GM12878 (cell line): Measurements from ENCODE around the gene OR10S1. TPM values are rescaled to one million over a fixed set of nuclear protein-coding genes. Genes with fewer than 3 reads are reported as not detected.
"Not testable (repeated sequence)": the region's sequence is repeated elsewhere in the genome, so short reads cannot be mapped to it uniquely, and the experiment has no call there.

Experiments
- ATAC-seq: fragments of 200-7000 bp; cut with Tn5 transposase; 3 replicates; pipeline ENCODE4 v1.9.1; 2020; ENCODE audit warnings: mild to moderate bottlenecking, moderate library complexity
- BruUV-seq: library from RNA; stranded (reverse); fragments of 400-500 nt; replicated peaks from 2 replicates; lab custom pipeline; 2021; lab: Mats Ljungman, UMichigan
- CTCF ChIA-PET: fragments of 300-600 bp; sonication (Branson Sonifier 250); formaldehyde crosslinking; extraction: SDS; loops from one replicate; lab custom pipeline; 2021; ENCODE audit warnings: inconsistent platforms; lab: Yijun Ruan, JAX
- POLR2A ChIA-PET: fragments of 350-600 bp; formaldehyde crosslinking; extraction: SDS; loops from one replicate; lab custom pipeline; 2021; ENCODE audit warnings: inconsistent platforms; lab: Charles Lee
- RAD21 ChIA-PET: fragments of 300-600 bp; sonication (Branson Sonifier 250); formaldehyde crosslinking; loops from one replicate; lab custom pipeline; 2023; ENCODE audit warnings: antibody characterized with exemption; ENCODE audit not compliant: unreplicated experiment; lab: Charles Lee
- SMC1A ChIA-PET: fragments of 300-600 bp; sonication (Branson Sonifier 250); formaldehyde crosslinking; loops from one replicate; lab custom pipeline; 2023; ENCODE audit not compliant: unreplicated experiment, uncharacterized antibody; lab: Charles Lee
- DNase-seq: peaks from one replicate; pipeline ENCODE4 v3.0.0-alpha.2; 2011; ENCODE audit warnings: low read depth, low spot score
- FAIRE-seq: peaks from 3 replicates; lab custom pipeline; 2011; peaks lifted over from hg19 to GRCh38; lab: Jason Lieb, UNC
- H2AFZ ChIP-seq: 2 replicates; pipeline ENCODE4 v1.6.0; 2011; ENCODE audit warnings: low read depth, low read length, control low read depth; ENCODE audit not compliant: control insufficient read depth
- H3K27ac ChIP-seq: 2 replicates; pipeline ENCODE4 v1.5.1; 2011; ENCODE audit warnings: control low read depth; ENCODE audit not compliant: control insufficient read depth, insufficient read depth
- H3K27me3 ChIP-seq, 2 experiments: replicated peaks in 1 of 2; 2 replicates each; pipeline versions ENCODE4 v1.6.0 to v1.6.1; 2011; ENCODE audit warnings: low read length in 1 of 2; ENCODE audit not compliant: control insufficient read depth in 2 of 2, insufficient read depth in 2 of 2
- H3K36me3 ChIP-seq, 2 experiments: 2 replicates each; pipeline ENCODE4 v1.5.1; 2011; ENCODE audit warnings: low read length in 1 of 2; ENCODE audit not compliant: control insufficient read depth in 2 of 2, insufficient read depth in 2 of 2
- H3K4me1 ChIP-seq: 2 replicates; pipeline ENCODE4 v1.6.1; 2011; ENCODE audit warnings: mild to moderate bottlenecking, low read length, moderate library complexity, mixed read lengths; ENCODE audit not compliant: control insufficient read depth, insufficient read depth
- H3K4me2 ChIP-seq: 2 replicates; pipeline ENCODE4 v1.6.0; 2011; ENCODE audit warnings: control low read depth; ENCODE audit not compliant: control insufficient read depth, insufficient read depth
- H3K4me3 ChIP-seq: fragments of 200-600 bp; sonication (generic); 2 replicates; pipeline ENCODE4 v1.5.1; 2016
- H3K79me2 ChIP-seq: 2 replicates; pipeline ENCODE4 v1.6.0; 2011; ENCODE audit warnings: low read length; ENCODE audit not compliant: control insufficient read depth, insufficient read depth
- H3K9ac ChIP-seq: 2 replicates; pipeline ENCODE4 v1.8.0; 2011; ENCODE audit warnings: low read length, control low read depth, mixed read lengths; ENCODE audit not compliant: control insufficient read depth, insufficient read depth
- H3K9me3 ChIP-seq: replicated peaks from 3 replicates; pipeline ENCODE4 v1.5.1; 2011; ENCODE audit warnings: mild to moderate bottlenecking, low read length; ENCODE audit not compliant: control insufficient read depth, insufficient read depth
- H4K20me1 ChIP-seq: 2 replicates; pipeline ENCODE4 v1.6.0; 2011; ENCODE audit not compliant: control insufficient read depth, insufficient read depth
- ASH2L ChIP-seq: fragments of 300-600, 200-600 bp; sonication (generic); IDR thresholded peaks from 2 replicates; pipeline ENCODE4 v1.6.1; 2017; ENCODE audit warnings: low read depth, mild to moderate bottlenecking, borderline replicate concordance
- MTA3 ChIP-seq: IDR thresholded peaks from 2 replicates; pipeline ENCODE4 v1.6.1; 2012; ENCODE audit warnings: low read length, inconsistent platforms, borderline replicate concordance
- NR2C1 ChIP-seq: fragments of 450-650 bp; IDR thresholded peaks from 2 replicates; pipeline ENCODE4 v1.6.1; 2017; ENCODE audit warnings: antibody characterized with exemption, mild to moderate bottlenecking, moderate library complexity
- PAX8 ChIP-seq: fragments of 450-650 bp; IDR thresholded peaks from 2 replicates; pipeline ENCODE4 v1.6.1; 2017; ENCODE audit warnings: mild to moderate bottlenecking, moderate library complexity
- RAD51 ChIP-seq: fragments of 450-650 bp; IDR thresholded peaks from 2 replicates; pipeline ENCODE4 v1.6.1; 2016; ENCODE audit warnings: moderate library complexity, mild to moderate bottlenecking, inconsistent platforms
- SMAD1 ChIP-seq: fragments of 450-650 bp; IDR thresholded peaks from 2 replicates; pipeline ENCODE4 v1.6.1; 2018; ENCODE audit warnings: mild to moderate bottlenecking, low read depth; ENCODE audit not compliant: partially characterized antibody
- ZNF384 ChIP-seq: IDR thresholded peaks from 2 replicates; pipeline ENCODE4 v1.6.1; 2012; ENCODE audit warnings: low read depth, mild to moderate bottlenecking, low read length, improper control_type of control experiment, borderline replicate concordance
- WGBS: methylation state at CpG from one replicate; pipeline ENCODE4 v1.1.6; 2016; ENCODE audit warnings: low lambda C conversion rate; ENCODE audit not compliant: insufficient replicate concordance, insufficient coverage; ENCODE audit errors: missing lambda C conversion rate; 5-methylcytosine and 5-hydroxymethylcytosine counted together
- in situ Hi-C: fragments of 300-500 bp; cut with MboI; formaldehyde crosslinking; loops from 9 replicates; pipeline ENCODE4 v1.14.3; 2018; ENCODE audit warnings: mixed read lengths
- intact Hi-C: fragments of 100-400 bp; cut with micrococcal nuclease; formaldehyde crosslinking; loops from one replicate; pipeline ENCODE4 v1.14.2; 2022; ENCODE audit not compliant: unreplicated experiment
- polyA plus RNA-seq, 11 experiments: library from polyadenylated mRNA; depleted of rRNA in 4 of 11; unstranded in 6 of 11; stranded (reverse) in 5 of 11; fragments of >200 nt; fragmentation: Nextera tagmentation in 4 of 11; fragmentation: Illumina TruSeq in 1 of 11; extraction: Ambion mirVana in 4 of 11; extraction: Trizol in 1 of 11; gene quantifications; 1 replicate in 1 of 11; 2 replicates in 10 of 11; pipeline versions ENCODE4 v1.2.1 to v1.2.3, GENCODE V29; 2011 to 2016; ENCODE audit warnings: inconsistent platforms in 2 of 11, missing spikeins in 2 of 11, low read depth in 1 of 11
- total RNA-seq, 4 experiments: library from RNA; depleted of rRNA in 3 of 4; stranded (reverse); fragments of >200 nt in 3 of 4; fragmentation: Illumina TruSeq in 1 of 4; extraction: Trizol in 1 of 4; gene quantifications; 2 replicates each; pipeline versions ENCODE4 v1.2.1 to v1.2.3, GENCODE V29; 2013 to 2021
- TF ChIP-seq, protein P1 (sequence below): IDR thresholded peaks from 2 replicates; pipeline ENCODE4 v1.6.1; 2011; ENCODE audit warnings: low read depth, mild to moderate bottlenecking, low read length, moderate library complexity, borderline replicate concordance; ENCODE audit errors: extremely low read depth

The OR10S1 gene
- total and polyA plus RNA-seq, 10 of the 15 experiments (the other 5 are each of a cell fraction or from before 2014, with no cell fraction given): not detected

DNA sequence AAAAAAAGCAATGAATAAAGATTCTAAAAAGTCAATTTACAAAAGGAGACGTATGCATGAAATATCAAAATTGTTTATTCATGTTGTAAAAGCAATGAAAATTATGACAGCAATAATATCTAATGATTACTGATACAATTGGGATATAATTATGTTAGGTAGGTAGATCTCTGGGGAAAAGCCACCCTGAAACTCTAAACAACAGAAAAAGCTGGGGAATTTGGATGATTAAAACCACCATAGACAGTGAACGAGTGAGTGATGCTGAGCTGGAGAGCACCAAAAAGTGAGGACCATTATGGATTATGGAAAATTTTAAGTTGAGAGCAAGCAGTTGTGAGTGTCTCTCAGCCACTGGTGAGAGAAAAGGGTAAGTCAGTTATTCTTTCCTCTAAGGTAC lies 48.9 kb upstream of the OR10S1 start, which contains the start of gene OR10G8:
Gene OR10G8 (plus strand): TSS at position 301 of the 400 bp plus-strand sequence. CDS start 2,825 bp downstream, outside the sequence.
- no peak within 1 kb of the TSS for H3K4me2 ChIP-seq
- no peaks in the 10 kb centered on the region for H3K9me3 ChIP-seq
- ChIA-PET SMC1A (no interaction called here), POLR2A (no interaction called here), RAD21 (no interaction called here), CTCF (no interaction called here)
- FAIRE-seq (no peak), DNase-seq (no peak), ATAC-seq (no peak)
- no peak within 1 kb of the TSS for H3K4me3 ChIP-seq
- H3K9ac ChIP-seq: no peak within 1 kb of the TSS
- no peaks in the 10 kb centered on the region for H3K36me3 ChIP-seq
- TF ChIP-seq ZNF384: no peak
- no peak for TF ChIP-seq NR2C1
- TF ChIP-seq RAD51: no peak
- TF ChIP-seq ASH2L: no peak
- TF ChIP-seq, protein P1, sequence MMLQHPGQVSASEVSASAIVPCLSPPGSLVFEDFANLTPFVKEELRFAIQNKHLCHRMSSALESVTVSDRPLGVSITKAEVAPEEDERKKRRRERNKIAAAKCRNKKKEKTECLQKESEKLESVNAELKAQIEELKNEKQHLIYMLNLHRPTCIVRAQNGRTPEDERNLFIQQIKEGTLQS: no peak
- TF ChIP-seq MTA3: no peak
- no peak for TF ChIP-seq SMAD1
- no peak for TF ChIP-seq PAX8
- in situ Hi-C loops (no loop called here), intact Hi-C loops (no loop called here)
- H3K4me1 ChIP-seq: no peaks in the 10 kb centered on the region
- no peaks in the 10 kb centered on the region for H3K79me2 ChIP-seq
- 0% methylated on average over 2 of the region's 2 CpGs for WGBS
- H4K20me1 ChIP-seq: no peaks in the 10 kb centered on the region
- no peak within 1 kb of the TSS for H3K27ac ChIP-seq
- BruUV-seq: no TSS peak
- no peak within 1 kb of the TSS for H2AFZ ChIP-seq
- no peaks in the 10 kb centered on the region for H3K27me3 ChIP-seq

DNA sequence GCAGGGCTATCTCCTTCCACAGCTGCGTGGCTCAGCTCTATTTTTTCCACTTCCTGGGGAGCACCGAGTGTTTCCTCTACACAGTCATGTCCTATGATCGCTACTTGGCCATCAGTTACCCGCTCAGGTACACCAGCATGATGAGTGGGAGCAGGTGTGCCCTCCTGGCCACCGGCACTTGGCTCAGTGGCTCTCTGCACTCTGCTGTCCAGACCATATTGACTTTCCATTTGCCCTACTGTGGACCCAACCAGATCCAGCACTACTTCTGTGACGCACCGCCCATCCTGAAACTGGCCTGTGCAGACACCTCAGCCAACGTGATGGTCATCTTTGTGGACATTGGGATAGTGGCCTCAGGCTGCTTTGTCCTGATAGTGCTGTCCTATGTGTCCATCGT lies 38.3 kb upstream of the OR10S1 start:
- SMC1A ChIA-PET, H4K20me1 ChIP-seq, BruUV-seq, POLR2A ChIA-PET, H2AFZ ChIP-seq, H3K79me2 ChIP-seq, DNase-seq, ATAC-seq, H3K27me3 ChIP-seq, RAD21 ChIA-PET, in situ Hi-C loops, intact Hi-C loops, H3K4me3 ChIP-seq, H3K36me3 ChIP-seq, CTCF ChIA-PET, FAIRE-seq, H3K27ac ChIP-seq, H3K4me2 ChIP-seq, H3K9ac ChIP-seq, H3K9me3 ChIP-seq, H3K4me1 ChIP-seq: not testable (repeated sequence)
- WGBS: 40% methylated on average over 5 of the region's 9 CpGs
